ENCODE data around the gene PPARG. TPM values are rescaled to one million over a fixed set of nuclear protein-coding genes. Genes with fewer than 3 reads are reported as not detected.

The PPARG gene
- total and polyA plus RNA-seq, 4 donors: 8.3 to 41.4 (median 26.2) TPM

DNA sequence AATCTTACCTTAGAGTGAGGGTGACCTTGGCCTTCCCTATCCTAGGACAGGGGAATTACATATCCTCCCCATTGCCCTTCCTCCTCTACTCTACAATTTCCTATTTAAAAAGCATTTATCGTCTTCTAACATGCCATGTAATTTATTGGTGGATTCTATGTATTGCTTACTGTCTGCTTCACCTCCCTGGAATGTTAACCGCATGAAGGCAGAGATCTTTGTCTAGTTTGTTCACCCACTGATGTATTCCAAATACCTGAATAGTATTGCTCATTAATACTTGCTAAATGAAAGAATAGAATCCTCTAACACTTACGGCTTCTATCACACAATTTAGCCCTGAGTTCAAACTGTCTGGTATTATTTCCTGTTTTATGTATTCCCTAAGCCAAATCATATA is 68.6 kb downstream of the PPARG start:
- DNase-seq (no peak), ATAC-seq (ENCODE audit: insufficient read depth, low FRiP score) (no peak)
- Histone ChIP-seq H3K9me3 (ENCODE audit: control insufficient read depth in 4 of 4, insufficient read depth in 3 of 4, low read length in 3 of 4) (peaks cover 0 to 4% (median 0%) of the 10 kb centered on the region in 4 donors), H3K4me1 (ENCODE audit: control insufficient read depth in 5 of 5, insufficient read depth in 5 of 5, low read length in 5 of 5) (peaks cover 0 to 11% (median 0%) of the 10 kb centered on the region in 5 donors), H3K27ac (ENCODE audit: low read depth in 1 of 2, low read length in 1 of 2) (no peak overlapping the region), H3K27me3 (ENCODE audit: control insufficient read depth in 3 of 3, insufficient read depth in 3 of 3, low read length in 2 of 3) (peaks cover 0 to 3% (median 0%) of the 10 kb centered on the region in 3 donors), H3K4me3 (no peak overlapping the region), H3K9ac (ENCODE audit: insufficient read depth in 1 of 2, low read length in 2 of 2) (no peak overlapping the region), H3K36me3 (ENCODE audit: control insufficient read depth in 4 of 4, insufficient read depth in 4 of 4, low read length in 4 of 4) (no peaks in the 10 kb centered on the region)
- TF ChIP-seq, protein P1, sequence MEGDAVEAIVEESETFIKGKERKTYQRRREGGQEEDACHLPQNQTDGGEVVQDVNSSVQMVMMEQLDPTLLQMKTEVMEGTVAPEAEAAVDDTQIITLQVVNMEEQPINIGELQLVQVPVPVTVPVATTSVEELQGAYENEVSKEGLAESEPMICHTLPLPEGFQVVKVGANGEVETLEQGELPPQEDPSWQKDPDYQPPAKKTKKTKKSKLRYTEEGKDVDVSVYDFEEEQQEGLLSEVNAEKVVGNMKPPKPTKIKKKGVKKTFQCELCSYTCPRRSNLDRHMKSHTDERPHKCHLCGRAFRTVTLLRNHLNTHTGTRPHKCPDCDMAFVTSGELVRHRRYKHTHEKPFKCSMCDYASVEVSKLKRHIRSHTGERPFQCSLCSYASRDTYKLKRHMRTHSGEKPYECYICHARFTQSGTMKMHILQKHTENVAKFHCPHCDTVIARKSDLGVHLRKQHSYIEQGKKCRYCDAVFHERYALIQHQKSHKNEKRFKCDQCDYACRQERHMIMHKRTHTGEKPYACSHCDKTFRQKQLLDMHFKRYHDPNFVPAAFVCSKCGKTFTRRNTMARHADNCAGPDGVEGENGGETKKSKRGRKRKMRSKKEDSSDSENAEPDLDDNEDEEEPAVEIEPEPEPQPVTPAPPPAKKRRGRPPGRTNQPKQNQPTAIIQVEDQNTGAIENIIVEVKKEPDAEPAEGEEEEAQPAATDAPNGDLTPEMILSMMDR (IDR thresholded peaks at IDR 0.05; ENCODE audit: control extremely low read depth, extremely low read depth): no peak
- WGBS, 2 donors: 86 to 92% methylated on average over 3 of the region's 3 CpGs

DNA sequence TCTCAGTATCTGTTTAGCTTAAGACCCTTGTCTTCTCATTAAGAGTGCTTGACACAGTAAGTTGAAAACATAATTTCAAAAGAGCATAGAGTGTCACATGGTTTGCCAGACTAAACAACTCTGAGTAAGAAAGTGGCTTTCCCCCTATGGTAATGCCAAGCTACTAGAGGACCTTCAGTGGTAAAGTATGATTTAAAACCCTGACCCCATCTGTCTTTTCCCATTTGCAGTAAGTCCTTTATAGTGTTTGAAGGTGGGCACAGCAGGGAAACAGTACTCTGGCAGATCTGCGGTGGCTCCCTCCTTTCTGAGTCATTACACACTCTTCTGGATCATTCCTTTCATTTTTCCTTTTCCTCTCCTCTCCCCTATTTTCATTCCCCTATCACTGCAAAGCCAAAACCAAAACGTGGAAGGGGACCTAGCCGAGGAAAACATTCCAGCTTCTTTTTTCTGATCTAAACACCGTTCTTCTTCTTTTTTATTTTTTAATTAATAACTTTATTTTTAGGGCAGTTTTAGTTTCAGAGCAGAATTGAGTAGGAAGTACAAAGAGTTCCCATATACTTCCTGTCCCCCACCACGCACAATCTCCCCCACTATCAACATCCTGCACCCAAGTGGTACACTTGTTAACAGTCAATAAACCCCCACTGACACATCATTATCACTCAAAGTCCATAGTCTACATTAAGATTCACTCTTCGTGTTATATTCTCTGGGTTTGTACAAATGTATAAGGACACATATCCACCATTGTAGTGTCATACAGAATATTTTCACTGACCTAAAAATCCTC is 74.7 kb downstream of the PPARG start:
- TF ChIP-seq, protein P1 (IDR thresholded peaks at IDR 0.05; ENCODE audit: control extremely low read depth, extremely low read depth): no peak
- no peak for DNase-seq
- 35 to 37% methylated on average over 6 of the region's 6 CpGs for WGBS, 2 donors

GRCh38 chr3:12367346-12367745 is 78.5 kb downstream of the PPARG start:
- 84 to 86% methylated on average over 3 of the region's 3 CpGs for WGBS, 2 donors
- TF ChIP-seq, protein P1 (IDR thresholded peaks at IDR 0.05; ENCODE audit: control extremely low read depth, extremely low read depth): no peak
- H3K9ac ChIP-seq (ENCODE audit: insufficient read depth in 1 of 2, low read length in 2 of 2): no peak overlapping the region
- ATAC-seq (ENCODE audit: insufficient read depth, low FRiP score): no peak
- DNase-seq: no peak
- H3K27me3 ChIP-seq (ENCODE audit: control insufficient read depth in 3 of 3, insufficient read depth in 3 of 3, low read length in 2 of 3): no peaks in the 10 kb centered on the region
- peaks cover 0 to 3% (median 1%) of the 10 kb centered on the region in 4 donors for H3K9me3 ChIP-seq (ENCODE audit: control insufficient read depth in 4 of 4, insufficient read depth in 3 of 4, low read length in 3 of 4)
- no peak overlapping the region for H3K27ac ChIP-seq (ENCODE audit: low read depth in 1 of 2, low read length in 1 of 2)
- peaks cover 0 to 12% (median 6%) of the 10 kb centered on the region in 5 donors for H3K4me1 ChIP-seq (ENCODE audit: control insufficient read depth in 5 of 5, insufficient read depth in 5 of 5, low read length in 5 of 5)
- H3K36me3 ChIP-seq (ENCODE audit: control insufficient read depth in 4 of 4, insufficient read depth in 4 of 4, low read length in 4 of 4): no peaks in the 10 kb centered on the region
- no peak overlapping the region for H3K4me3 ChIP-seq

More for the DNA sequence above, 74.7 kb downstream of the PPARG start:
- Histone ChIP-seq H3K4me1 (ENCODE audit: control insufficient read depth in 5 of 5, insufficient read depth in 5 of 5, low read length in 5 of 5) (peaks cover 0 to 5% (median 0%) of the 10 kb centered on the region in 5 donors), H3K9ac (ENCODE audit: insufficient read depth in 1 of 2, low read length in 2 of 2) (no peak overlapping the region), H3K9me3 (ENCODE audit: control insufficient read depth in 4 of 4, insufficient read depth in 3 of 4, low read length in 3 of 4) (peaks cover 0 to 4% (median 3%) of the 10 kb centered on the region in 4 donors), H3K27ac (ENCODE audit: low read depth in 1 of 2, low read length in 1 of 2) (no peak overlapping the region), H3K4me3 (no peak overlapping the region), H3K36me3 (ENCODE audit: control insufficient read depth in 4 of 4, insufficient read depth in 4 of 4, low read length in 4 of 4) (no peaks in the 10 kb centered on the region), H3K27me3 (ENCODE audit: control insufficient read depth in 3 of 3, insufficient read depth in 3 of 3, low read length in 2 of 3) (peaks cover 0 to 3% (median 0%) of the 10 kb centered on the region in 3 donors)
- ATAC-seq (ENCODE audit: insufficient read depth, low FRiP score): no peak

Data from lung (tissue), 12 donors.